Gastroesophageal sphincter (tissue), 3 donors: Measurements from ENCODE around the gene P3H2.
"Not testable (repeated sequence)": the region's sequence is repeated elsewhere in the genome, so short reads cannot be mapped to it uniquely, and the experiment has no call there.

Source experiments
- CTCF ChIP-seq, 4 experiments: fragments of 200-600 bp in 2 of 4; fragments of 450-650 bp in 2 of 4; sonication (generic) in 1 of 4; IDR thresholded peaks; one replicate each; pipeline ENCODE4 v1.5.1; 2017 to 2019; ENCODE audit warnings: antibody characterized with exemption in 4 of 4, mild to moderate bottlenecking in 2 of 4, moderate library complexity in 2 of 4
- EP300 ChIP-seq: sonication (generic); formaldehyde crosslinking; IDR thresholded peaks from one replicate; pipeline ENCODE4 v1.6.1; 2017; ENCODE audit warnings: antibody characterized with exemption, mild to moderate bottlenecking
- POLR2A ChIP-seq, 2 donors: fragments of 450-650 bp; IDR thresholded peaks; one replicate each; pipeline ENCODE4 v1.6.1; 2017; ENCODE audit warnings: antibody characterized with exemption in 2 of 2, mild to moderate bottlenecking in 2 of 2, moderate library complexity in 1 of 2
- POLR2AphosphoS5 ChIP-seq: sonication (generic); formaldehyde crosslinking; IDR thresholded peaks from one replicate; pipeline ENCODE4 v1.6.1; 2017; ENCODE audit warnings: antibody characterized with exemption

GRCh38 chr3:189961086-189961485, 159.6 kb downstream of the P3H2 start:
- TF ChIP-seq CTCF (IDR thresholded peaks at IDR 0.05); EP300; POLR2A (IDR thresholded peaks at IDR 0.05); POLR2AphosphoS5: not testable (repeated sequence)
